Mammary epithelial cell (primary cell): Measurements from ENCODE around the gene ASIC4.

Experiments
- CTCF ChIP-seq, 2 donors: IDR thresholded peaks in 1 of 2; conservative IDR thresholded peaks in 1 of 2; 2 replicates each; pipeline ENCODE4 v1.5.1; 2011 to 2012; ENCODE audit warnings: inconsistent platforms in 2 of 2, low read length in 2 of 2, mild to moderate bottlenecking in 2 of 2, control low read depth in 1 of 2, low read depth in 1 of 2; ENCODE audit not compliant: insufficient read depth in 1 of 2; ENCODE audit errors: extremely low read depth in 1 of 2
- EZH2 ChIP-seq: IDR thresholded peaks from 2 replicates; pipeline ENCODE4 v1.6.1; 2012; ENCODE audit warnings: low read length, inconsistent platforms, borderline replicate concordance

- TF ChIP-seq CTCF (conservative IDR thresholded peaks at IDR 0.05 in 1 of 2, IDR thresholded peaks at IDR 0.05 in 1 of 2; ENCODE audit: extremely low read depth in 1 of 2, insufficient read depth in 1 of 2, low read depth in 1 of 2, low read length in 2 of 2) = no peak
- TF ChIP-seq EZH2 = no peak
These were observed 2.6 kb downstream of the ASIC4 start for GRCh38 chr2:219516888-219517287.
